CD14-positive monocyte (primary cell): Measurements from ENCODE around the gene STARD5. TPM values are rescaled to one million over a fixed set of nuclear protein-coding genes. Genes with fewer than 3 reads are reported as not detected.
A peak's percentile ranks its signal among the peaks of the same experiment; 100 is the strongest.

Source experiments
- DNase-seq, 3 donors: peaks; one replicate each; pipeline ENCODE4 v3.0.0-alpha.2; 2011 to 2022
- H2AFZ ChIP-seq: 2 replicates; pipeline ENCODE4 v1.6.0; 2012; ENCODE audit warnings: mild to moderate bottlenecking, low read depth, low read length, inconsistent platforms; ENCODE audit not compliant: insufficient read depth, poor library complexity, severe bottlenecking
- H3K27ac ChIP-seq, 2 donors: 1 replicate in 1 of 2; 2 replicates in 1 of 2; pipeline ENCODE4 v1.5.1; 2012 to 2013; ENCODE audit warnings: low read length in 2 of 2, control low read depth in 1 of 2, inconsistent platforms in 1 of 2, low read depth in 1 of 2, mild to moderate bottlenecking in 1 of 2
- H3K27me3 ChIP-seq, 2 donors: one replicate each; pipeline versions ENCODE4 v1.6.0 to v1.6.1; 2011 to 2013; ENCODE audit warnings: low read length in 2 of 2; ENCODE audit not compliant: control insufficient read depth in 2 of 2, insufficient read depth in 2 of 2
- H3K36me3 ChIP-seq, 2 donors: replicated peaks in 1 of 2; 1 replicate in 1 of 2; 2 replicates in 1 of 2; pipeline versions ENCODE4 v1.5.1 to v1.6.1; 2012 to 2013; ENCODE audit warnings: low read length in 2 of 2, control low read depth in 1 of 2, inconsistent platforms in 1 of 2, mild to moderate bottlenecking in 1 of 2; ENCODE audit not compliant: insufficient read depth in 2 of 2, control insufficient read depth in 1 of 2
- H3K4me1 ChIP-seq, 2 donors: 1 replicate in 1 of 2; 2 replicates in 1 of 2; pipeline versions ENCODE4 v1.5.1 to v1.6.1; 2012 to 2013; ENCODE audit warnings: low read length in 2 of 2, control low read depth in 1 of 2, inconsistent platforms in 1 of 2, mild to moderate bottlenecking in 1 of 2, moderate library complexity in 1 of 2; ENCODE audit not compliant: insufficient read depth in 2 of 2, control insufficient read depth in 1 of 2
- H3K4me2 ChIP-seq: replicated peaks from 2 replicates; pipeline ENCODE3; 2012; ENCODE audit warnings: low read length, moderate library complexity, mild to moderate bottlenecking; ENCODE audit not compliant: poor library complexity, severe bottlenecking; ENCODE audit errors: extremely low read depth
- H3K4me3 ChIP-seq, 3 experiments: fragments of 200-600 bp in 1 of 3; sonication (generic) in 1 of 3; replicated peaks in 1 of 3; 1 replicate in 2 of 3; 2 replicates in 1 of 3; pipeline ENCODE4 v1.5.1; 2011 to 2013; ENCODE audit warnings: low read length in 3 of 3, mild to moderate bottlenecking in 3 of 3, control low read depth in 2 of 3, low read depth in 2 of 3, inconsistent platforms in 1 of 3, moderate library complexity in 1 of 3
- H3K79me2 ChIP-seq: 2 replicates; pipeline ENCODE4 v1.6.0; 2012; ENCODE audit warnings: mild to moderate bottlenecking, control low read depth, inconsistent platforms, low read length, moderate library complexity; ENCODE audit not compliant: insufficient read depth
- H3K9ac ChIP-seq: 2 replicates; pipeline ENCODE4 v1.6.0; 2017; ENCODE audit warnings: low read length, mild to moderate bottlenecking; ENCODE audit not compliant: insufficient read depth, poor library complexity, severe bottlenecking
- H3K9me3 ChIP-seq, 2 donors: replicated peaks in 1 of 2; 1 replicate in 1 of 2; 2 replicates in 1 of 2; pipeline versions ENCODE4 v1.5.1 to v1.6.1; 2012 to 2013; ENCODE audit warnings: low read length in 2 of 2, control low read depth in 1 of 2; ENCODE audit not compliant: control insufficient read depth in 1 of 2, insufficient read depth in 1 of 2
- H4K20me1 ChIP-seq: 2 replicates; pipeline ENCODE4 v1.6.0; 2012; ENCODE audit warnings: mild to moderate bottlenecking, low read length, control low read depth, moderate library complexity; ENCODE audit not compliant: insufficient read depth
- H3K27ac Mint-ChIP-seq, 7 donors: one replicate each; pipeline ENCODE4 v1.8.0; 2020; ENCODE audit warnings: mild to moderate bottlenecking in 7 of 7, mixed read lengths in 7 of 7, moderate library complexity in 6 of 7, inconsistent platforms in 2 of 7
- H3K27me3 Mint-ChIP-seq, 3 donors: one replicate each; pipeline ENCODE4 v1.8.0; 2021 to 2022; ENCODE audit warnings: low read depth in 3 of 3, mild to moderate bottlenecking in 3 of 3, mixed read lengths in 3 of 3, moderate library complexity in 3 of 3, inconsistent platforms in 1 of 3
- H3K36me3 Mint-ChIP-seq, 2 donors: one replicate each; pipeline ENCODE4 v1.8.0; 2020; ENCODE audit warnings: mixed read lengths in 2 of 2, inconsistent platforms in 1 of 2, mild to moderate bottlenecking in 1 of 2
- H3K4me1 Mint-ChIP-seq: one replicate; pipeline ENCODE4 v1.8.0; 2020; ENCODE audit warnings: mild to moderate bottlenecking, mixed read lengths
- H3K4me3 Mint-ChIP-seq, 2 donors: one replicate each; pipeline ENCODE4 v1.8.0; 2020; ENCODE audit warnings: mild to moderate bottlenecking in 2 of 2, mixed read lengths in 2 of 2, moderate library complexity in 1 of 2
- H3K9me3 Mint-ChIP-seq, 7 donors: one replicate each; pipeline ENCODE4 v1.8.0; 2020 to 2022; ENCODE audit warnings: mixed read lengths in 7 of 7, mild to moderate bottlenecking in 6 of 7, moderate library complexity in 6 of 7, inconsistent platforms in 2 of 7
- WGBS: methylation state at CpG from one replicate; pipeline ENCODE4 v1.1.5; 2013; ENCODE audit warnings: missing lambda C conversion rate; ENCODE audit not compliant: insufficient coverage; 5-methylcytosine and 5-hydroxymethylcytosine counted together
- intact Hi-C, 2 donors: fragments of 100-400 bp; cut with micrococcal nuclease; formaldehyde crosslinking; loops; one replicate each; pipeline versions ENCODE4 v1.15.0 to v1.15.1; 2023
- polyA plus RNA-seq, 3 donors: library from polyadenylated mRNA; depleted of rRNA in 1 of 3; unstranded in 2 of 3; stranded (reverse) in 1 of 3; fragments of 300-500 nt in 2 of 3; fragments of >200 nt in 1 of 3; fragmentation: Illumina TruSeq in 2 of 3; gene quantifications; 1 replicate in 2 of 3; 2 replicates in 1 of 3; pipeline ENCODE4 v1.2.3, GENCODE V29; 2012 to 2021
- TF ChIP-seq, protein P1 (sequence below): fragments of 200-600 bp; IDR thresholded peaks from one replicate; pipeline ENCODE4 v1.8.0; 2022; ENCODE audit warnings: antibody characterized with exemption, mild to moderate bottlenecking

Gene STARD5
- polyA plus RNA-seq, 3 donors = 1.5 to 15.1 (median 2.5) TPM

DNA sequence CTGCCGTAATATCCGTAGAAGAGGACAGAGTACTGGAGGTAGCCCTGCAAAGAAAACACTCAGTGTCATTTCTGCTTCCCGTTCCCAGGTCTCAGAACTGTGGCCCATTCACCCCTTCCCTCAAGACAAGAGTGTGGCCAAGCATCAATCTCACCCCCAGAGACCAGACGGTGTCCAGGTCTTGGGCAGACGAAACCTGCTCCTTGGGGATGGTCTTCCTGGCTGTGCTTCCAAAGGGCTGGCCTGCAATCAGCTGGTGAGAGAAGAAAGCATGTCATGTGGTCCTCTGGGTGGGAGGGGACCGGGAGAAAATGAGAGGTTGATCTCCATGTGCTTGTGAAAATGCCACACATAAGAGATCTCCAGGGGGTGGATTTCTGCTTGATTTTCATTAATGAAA, 34.3 kb upstream of the STARD5 start:
- Histone ChIP-seq H3K79me2 (no peaks in the 10 kb centered on the region), H3K36me3 (no peaks in the 10 kb centered on the region), H3K9ac (no peak overlapping the region), H3K27ac (no peak overlapping the region), H3K4me3 (no peak overlapping the region), H4K20me1 (no peaks in the 10 kb centered on the region), H3K27me3 (no peaks in the 10 kb centered on the region), H3K9me3 (no peaks in the 10 kb centered on the region), H3K4me1 (no peaks in the 10 kb centered on the region), H3K4me2 (no peak overlapping the region), H2AFZ (no peak overlapping the region)
- Mint-ChIP-seq H3K4me1 (no peaks in the 10 kb centered on the region), H3K36me3 (no peaks in the 10 kb centered on the region), H3K4me3 (no peak overlapping the region), H3K9me3 (no peaks in the 10 kb centered on the region), H3K27me3 (peaks cover 0 to 6% (median 0%) of the 10 kb centered on the region in 3 donors), H3K27ac (no peak overlapping the region)
- intact Hi-C loops = no loop called here
- 95% methylated on average over 4 of the region's 6 CpGs for WGBS
- TF ChIP-seq, protein P1, sequence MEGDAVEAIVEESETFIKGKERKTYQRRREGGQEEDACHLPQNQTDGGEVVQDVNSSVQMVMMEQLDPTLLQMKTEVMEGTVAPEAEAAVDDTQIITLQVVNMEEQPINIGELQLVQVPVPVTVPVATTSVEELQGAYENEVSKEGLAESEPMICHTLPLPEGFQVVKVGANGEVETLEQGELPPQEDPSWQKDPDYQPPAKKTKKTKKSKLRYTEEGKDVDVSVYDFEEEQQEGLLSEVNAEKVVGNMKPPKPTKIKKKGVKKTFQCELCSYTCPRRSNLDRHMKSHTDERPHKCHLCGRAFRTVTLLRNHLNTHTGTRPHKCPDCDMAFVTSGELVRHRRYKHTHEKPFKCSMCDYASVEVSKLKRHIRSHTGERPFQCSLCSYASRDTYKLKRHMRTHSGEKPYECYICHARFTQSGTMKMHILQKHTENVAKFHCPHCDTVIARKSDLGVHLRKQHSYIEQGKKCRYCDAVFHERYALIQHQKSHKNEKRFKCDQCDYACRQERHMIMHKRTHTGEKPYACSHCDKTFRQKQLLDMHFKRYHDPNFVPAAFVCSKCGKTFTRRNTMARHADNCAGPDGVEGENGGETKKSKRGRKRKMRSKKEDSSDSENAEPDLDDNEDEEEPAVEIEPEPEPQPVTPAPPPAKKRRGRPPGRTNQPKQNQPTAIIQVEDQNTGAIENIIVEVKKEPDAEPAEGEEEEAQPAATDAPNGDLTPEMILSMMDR = no peak
- no peak for DNase-seq

DNA sequence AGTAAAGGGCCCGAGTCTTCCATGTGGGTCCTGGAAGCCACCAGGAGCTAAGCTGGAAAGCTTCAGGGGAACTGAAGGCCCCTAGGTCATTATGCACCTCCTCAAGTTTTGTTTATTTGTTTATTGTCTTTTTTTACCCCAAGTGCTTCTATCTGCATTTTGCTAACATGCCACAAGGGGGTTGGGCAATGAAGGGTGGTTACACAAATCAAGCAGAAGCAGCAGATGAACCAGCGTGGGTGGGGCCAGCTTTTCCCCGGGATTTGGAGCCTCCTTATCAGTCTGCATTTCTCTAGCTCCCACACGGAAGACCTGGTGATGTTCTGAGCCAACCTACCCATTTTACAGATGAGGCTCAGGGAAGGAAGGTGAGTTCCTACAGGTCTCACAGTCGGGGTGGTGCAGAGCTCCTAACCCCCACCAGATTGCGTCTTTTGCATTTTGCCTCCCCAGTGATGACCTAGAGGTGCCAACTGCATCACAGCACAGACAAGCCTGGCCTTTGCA, 33.3 kb upstream of the STARD5 start:
- Histone ChIP-seq H4K20me1 (no peaks in the 10 kb centered on the region), H3K4me1 (no peaks in the 10 kb centered on the region), H3K27me3 (no peaks in the 10 kb centered on the region), H3K36me3 (no peaks in the 10 kb centered on the region), H2AFZ (no peak overlapping the region), H3K27ac (no peak overlapping the region), H3K9ac (no peak overlapping the region), H3K4me2 (no peak overlapping the region), H3K9me3 (no peaks in the 10 kb centered on the region), H3K4me3 (no peak overlapping the region), H3K79me2 (no peaks in the 10 kb centered on the region)
- Mint-ChIP-seq H3K9me3 (no peaks in the 10 kb centered on the region), H3K27ac (no peak overlapping the region), H3K36me3 (no peaks in the 10 kb centered on the region), H3K4me1 (no peaks in the 10 kb centered on the region), H3K4me3 (no peak overlapping the region), H3K27me3 (peaks cover 0 to 6% (median 2%) of the 10 kb centered on the region in 3 donors)
- 95% methylated on average over 2 of the region's 6 CpGs for WGBS
- DNase-seq = no peak
- TF ChIP-seq, protein P1 = peak; percentile 23
- intact Hi-C loops = no loop called here
